NCI-H1105 (cell line): ENCODE data around the gene ANKRD10.

Experiments used
- DNase-seq: peaks from one replicate; lab custom pipeline; 2025; lab: John Stamatoyannopoulos, UW

ANKRD10 gene

GRCh38 chr13:110914331-110915056 is 375 bp downstream of the ANKRD10 start:
- DNase-seq, result peak; percentile 91

- peak; percentile 80 for DNase-seq
These were observed 863 bp downstream of the ANKRD10 start for GRCh38 chr13:110914081-110914330.

GRCh38 chr13:110913322-110914080 is 1.4 kb downstream of the ANKRD10 start:
- DNase-seq, result no peak

- DNase-seq, result no peak
These were observed 2.2 kb downstream of the ANKRD10 start for GRCh38 chr13:110912651-110913051.

- no peak for DNase-seq
These were observed 3.0 kb downstream of the ANKRD10 start for GRCh38 chr13:110911880-110912279.

- DNase-seq, result peak; percentile 83
These were observed 4.6 kb downstream of the ANKRD10 start for GRCh38 chr13:110910013-110910890.

GRCh38 chr13:110907951-110908898 is 6.6 kb downstream of the ANKRD10 start:
- no peak for DNase-seq

GRCh38 chr13:110907301-110907700 is 7.6 kb downstream of the ANKRD10 start:
- no peak for DNase-seq

GRCh38 chr13:110904748-110905147 is 10.1 kb downstream of the ANKRD10 start:
- DNase-seq, result no peak

- DNase-seq, result no peak
These were observed 12.5 kb downstream of the ANKRD10 start for GRCh38 chr13:110902370-110902769.

- DNase-seq, result no peak
These were observed 17.3 kb downstream of the ANKRD10 start for GRCh38 chr13:110897521-110897920.

- DNase-seq, result no peak
These were observed 17.9 kb downstream of the ANKRD10 start for GRCh38 chr13:110897014-110897413.

GRCh38 chr13:110894086-110894485 is 20.8 kb downstream of the ANKRD10 start:
- no peak for DNase-seq

GRCh38 chr13:110893571-110893970 is 21.3 kb downstream of the ANKRD10 start:
- DNase-seq, result no peak

- DNase-seq, result no peak
These were observed 24.3 kb downstream of the ANKRD10 start for GRCh38 chr13:110890279-110891165.

GRCh38 chr13:110888390-110888789 is 26.5 kb downstream of the ANKRD10 start:
- no peak for DNase-seq

GRCh38 chr13:110887597-110888333 is 27.1 kb downstream of the ANKRD10 start:
- no peak for DNase-seq

GRCh38 chr13:110886870-110887596 is 27.8 kb downstream of the ANKRD10 start:
- no peak for DNase-seq
